Progenitor cell of endocrine pancreas (in vitro differentiated cells): Measurements from ENCODE around the gene RC3H2. TPM values are rescaled to one million over a fixed set of nuclear protein-coding genes. Genes with fewer than 3 reads are reported as not detected.
A peak's percentile ranks its signal among the peaks of the same experiment; 100 is the strongest.
"Not testable (repeated sequence)": the region's sequence is repeated elsewhere in the genome, so short reads cannot be mapped to it uniquely, and the experiment has no call there.

ENCODE experiments used
- DNase-seq: peaks from one replicate; pipeline ENCODE4 v3.0.0; 2021; ENCODE audit warnings: low spot score; ENCODE audit not compliant: unreplicated experiment
- H3K27ac Mint-ChIP-seq: 2 replicates; pipeline ENCODE4 v1.8.0; 2021; ENCODE audit warnings: mild to moderate bottlenecking, moderate library complexity, mixed read lengths
- H3K27me3 Mint-ChIP-seq: 2 replicates; pipeline ENCODE4 v1.8.0; 2021; ENCODE audit warnings: mixed read lengths
- H3K36me3 Mint-ChIP-seq: 2 replicates; pipeline ENCODE4 v1.8.0; 2022; ENCODE audit warnings: mixed read lengths; ENCODE audit not compliant: insufficient read depth
- H3K4me1 Mint-ChIP-seq: 2 replicates; pipeline ENCODE4 v1.8.0; 2021; ENCODE audit warnings: low read depth, mixed read lengths
- H3K4me3 Mint-ChIP-seq: 2 replicates; pipeline ENCODE4 v1.8.0; 2021; ENCODE audit warnings: low read depth, mild to moderate bottlenecking, moderate library complexity, mixed read lengths
- H3K9me3 Mint-ChIP-seq: 2 replicates; pipeline ENCODE4 v1.8.0; 2021; ENCODE audit warnings: low read depth, mixed read lengths
- total RNA-seq: library from RNA; stranded (reverse); gene quantifications from 2 replicates; pipeline ENCODE4 v1.2.1, GENCODE V29; 2021
- TF ChIP-seq, protein P1 (sequence below): fragments of 200-600 bp; sonication (generic); IDR thresholded peaks from one replicate; pipeline ENCODE4 v1.5.0; 2021; ENCODE audit warnings: antibody characterized with exemption, mild to moderate bottlenecking; ENCODE audit not compliant: unreplicated experiment

The RC3H2 gene
- total RNA-seq, 1 donor from 2014 or later = 68.8 TPM

DNA sequence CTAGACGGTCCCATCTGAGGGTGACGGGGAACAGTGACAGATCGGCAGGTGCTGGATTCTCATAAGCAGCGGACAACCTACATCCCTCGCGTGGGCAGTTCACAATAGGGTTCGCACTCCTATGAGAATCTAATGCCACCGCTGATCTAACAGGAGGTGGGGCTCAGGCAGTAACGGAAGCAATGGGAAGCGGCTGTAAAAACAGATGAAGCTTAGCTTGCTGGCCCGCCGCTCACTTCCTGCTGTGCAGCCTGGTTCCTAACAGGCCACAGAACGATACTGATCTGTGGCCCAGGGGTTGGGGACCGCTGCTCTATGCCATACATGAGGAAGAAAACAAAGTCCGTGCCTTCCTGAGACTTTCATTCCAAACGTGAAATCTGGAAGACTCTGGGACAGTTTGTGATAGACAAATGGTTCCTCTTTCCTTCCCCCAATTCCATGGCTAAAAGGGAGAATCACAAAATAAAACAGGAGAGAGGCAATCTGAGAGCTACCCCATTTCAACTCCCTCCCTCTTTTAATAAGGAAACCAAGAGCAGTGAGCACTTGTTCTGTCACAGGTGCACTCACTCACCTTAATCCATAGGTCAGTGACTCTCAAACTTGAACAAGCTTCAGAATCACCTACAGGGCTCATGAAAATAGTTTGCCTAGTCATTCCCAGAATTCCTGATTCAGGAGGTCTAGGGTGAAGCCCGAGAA, 88.8 kb downstream of the RC3H2 start:
- H3K27ac Mint-ChIP-seq = no peak overlapping the region
- no peak overlapping the region for H3K4me3 Mint-ChIP-seq
- H3K4me1 Mint-ChIP-seq = peaks cover 8% of the 10 kb centered on the region
- no peak for DNase-seq
- H3K36me3 Mint-ChIP-seq = peaks cover 19% of the 10 kb centered on the region
- TF ChIP-seq, protein P1, sequence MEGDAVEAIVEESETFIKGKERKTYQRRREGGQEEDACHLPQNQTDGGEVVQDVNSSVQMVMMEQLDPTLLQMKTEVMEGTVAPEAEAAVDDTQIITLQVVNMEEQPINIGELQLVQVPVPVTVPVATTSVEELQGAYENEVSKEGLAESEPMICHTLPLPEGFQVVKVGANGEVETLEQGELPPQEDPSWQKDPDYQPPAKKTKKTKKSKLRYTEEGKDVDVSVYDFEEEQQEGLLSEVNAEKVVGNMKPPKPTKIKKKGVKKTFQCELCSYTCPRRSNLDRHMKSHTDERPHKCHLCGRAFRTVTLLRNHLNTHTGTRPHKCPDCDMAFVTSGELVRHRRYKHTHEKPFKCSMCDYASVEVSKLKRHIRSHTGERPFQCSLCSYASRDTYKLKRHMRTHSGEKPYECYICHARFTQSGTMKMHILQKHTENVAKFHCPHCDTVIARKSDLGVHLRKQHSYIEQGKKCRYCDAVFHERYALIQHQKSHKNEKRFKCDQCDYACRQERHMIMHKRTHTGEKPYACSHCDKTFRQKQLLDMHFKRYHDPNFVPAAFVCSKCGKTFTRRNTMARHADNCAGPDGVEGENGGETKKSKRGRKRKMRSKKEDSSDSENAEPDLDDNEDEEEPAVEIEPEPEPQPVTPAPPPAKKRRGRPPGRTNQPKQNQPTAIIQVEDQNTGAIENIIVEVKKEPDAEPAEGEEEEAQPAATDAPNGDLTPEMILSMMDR = no peak
- no peaks in the 10 kb centered on the region for H3K9me3 Mint-ChIP-seq
- H3K27me3 Mint-ChIP-seq = no peaks in the 10 kb centered on the region

DNA sequence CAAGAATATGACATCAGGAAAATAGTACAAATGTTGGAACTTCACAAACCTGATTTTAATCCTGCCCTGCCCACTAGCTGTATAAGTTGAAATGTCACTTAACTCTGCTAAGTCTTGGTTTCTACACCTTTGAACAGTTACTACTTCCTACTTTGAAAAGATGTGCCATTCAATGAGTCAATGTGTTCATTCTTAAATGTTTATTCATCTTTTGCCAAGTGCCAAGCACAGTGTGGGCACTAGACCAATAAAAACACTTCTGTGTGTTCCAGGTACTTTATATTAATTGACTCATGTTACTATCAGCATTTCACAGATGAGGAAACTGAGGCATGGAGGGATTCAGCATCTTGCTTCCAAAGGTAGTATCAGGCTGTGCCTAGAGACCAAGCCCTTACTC, 89.6 kb downstream of the RC3H2 start:
- Mint-ChIP-seq H3K27ac (no peak overlapping the region), H3K36me3 (peaks cover 17% of the 10 kb centered on the region), H3K4me1 (peaks cover 8% of the 10 kb centered on the region), H3K9me3 (no peaks in the 10 kb centered on the region), H3K4me3 (no peak overlapping the region), H3K27me3 (no peaks in the 10 kb centered on the region)
- TF ChIP-seq, protein P1 = no peak
- DNase-seq = no peak

DNA sequence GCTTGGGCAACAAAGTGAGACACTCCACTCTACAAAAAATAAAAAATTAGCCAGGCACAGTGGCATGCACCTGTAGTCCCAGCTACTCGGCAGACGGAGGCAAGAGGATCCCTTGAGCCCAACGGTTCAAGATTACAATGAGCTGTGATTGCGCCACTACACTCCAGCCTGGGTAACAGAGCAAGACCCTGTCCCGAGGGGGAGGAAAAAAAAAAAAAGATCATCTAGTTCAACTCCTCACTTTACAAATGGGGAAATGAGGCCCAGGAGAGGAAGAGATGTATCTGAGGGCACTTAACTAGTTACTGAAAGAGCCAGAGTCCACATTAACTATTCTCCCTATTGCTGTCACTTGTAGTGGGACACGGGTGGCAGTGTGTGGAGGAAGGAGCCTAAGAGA, 90.6 kb downstream of the RC3H2 start:
- Mint-ChIP-seq H3K4me3 (no peak overlapping the region), H3K27ac (no peak overlapping the region)

DNA sequence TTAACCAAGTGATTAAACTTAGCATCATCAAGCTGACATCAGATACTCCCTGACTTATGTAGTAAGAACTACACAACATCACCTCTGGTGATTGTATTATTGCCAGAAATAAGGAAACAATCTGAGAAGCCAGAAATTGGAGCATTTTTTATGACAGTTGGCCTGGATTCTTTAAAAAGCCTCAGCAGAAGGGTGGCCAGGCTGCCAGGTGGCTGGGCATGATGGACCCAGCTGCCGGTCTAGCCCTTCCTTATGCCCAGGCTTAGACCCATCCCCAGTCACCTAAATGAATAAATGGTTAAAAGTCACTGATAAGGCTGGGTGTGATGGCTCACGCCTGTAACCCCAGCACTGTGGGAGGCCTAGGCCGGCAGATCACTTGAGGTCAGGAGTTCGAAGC, 92.4 kb downstream of the RC3H2 start:
- Mint-ChIP-seq H3K27me3 (no peaks in the 10 kb centered on the region), H3K36me3 (peaks cover 10% of the 10 kb centered on the region), H3K4me3 (no peak overlapping the region), H3K27ac (no peak overlapping the region), H3K4me1 (no peaks in the 10 kb centered on the region), H3K9me3 (no peaks in the 10 kb centered on the region)
- DNase-seq = no peak
- TF ChIP-seq, protein P1 = no peak

More for the DNA sequence above, 90.6 kb downstream of the RC3H2 start:
- Mint-ChIP-seq H3K4me1 (peaks cover 2% of the 10 kb centered on the region), H3K27me3 (no peaks in the 10 kb centered on the region), H3K36me3 (peaks cover 12% of the 10 kb centered on the region), H3K9me3 (no peaks in the 10 kb centered on the region)
- DNase-seq = no peak
- TF ChIP-seq, protein P1 = no peak

DNA sequence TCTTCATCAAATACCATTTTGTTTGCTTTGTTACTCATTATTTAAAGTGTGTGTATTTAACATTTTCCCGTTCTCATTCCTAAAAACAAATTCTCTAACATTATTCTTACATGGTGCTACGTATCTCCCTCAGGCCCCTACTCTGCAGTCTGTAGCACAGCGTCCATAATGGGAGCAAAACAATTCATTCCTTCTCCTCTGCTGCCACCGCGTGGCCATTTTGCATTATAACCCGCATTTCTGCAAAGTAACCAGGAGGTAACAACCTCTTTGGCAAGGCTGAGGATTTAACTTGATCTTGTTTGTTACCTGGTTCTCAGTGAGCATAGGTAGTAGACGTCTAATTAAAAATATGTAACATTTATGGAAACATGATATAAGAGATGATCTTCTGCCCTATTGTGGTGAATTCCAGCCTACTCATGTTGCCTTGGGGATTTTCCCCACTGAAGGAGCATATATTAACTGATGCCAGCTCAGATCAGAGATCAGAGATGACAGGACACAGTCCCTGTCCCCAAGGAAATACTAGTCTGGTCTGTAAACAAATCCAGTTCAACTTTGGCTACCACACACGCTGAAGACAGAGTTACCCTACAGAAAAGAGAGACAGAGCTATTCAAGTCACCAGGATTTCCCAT, 94.7 kb downstream of the RC3H2 start:
- H3K27me3 Mint-ChIP-seq = no peaks in the 10 kb centered on the region
- DNase-seq = peak; percentile 55
- no peak overlapping the region for H3K4me3 Mint-ChIP-seq
- peaks cover 11% of the 10 kb centered on the region for H3K9me3 Mint-ChIP-seq
- H3K27ac Mint-ChIP-seq = no peak overlapping the region
- peaks cover 12% of the 10 kb centered on the region for H3K36me3 Mint-ChIP-seq
- H3K4me1 Mint-ChIP-seq = peaks cover under 1% of the 10 kb centered on the region
- TF ChIP-seq, protein P1 = peak; percentile 83

DNA sequence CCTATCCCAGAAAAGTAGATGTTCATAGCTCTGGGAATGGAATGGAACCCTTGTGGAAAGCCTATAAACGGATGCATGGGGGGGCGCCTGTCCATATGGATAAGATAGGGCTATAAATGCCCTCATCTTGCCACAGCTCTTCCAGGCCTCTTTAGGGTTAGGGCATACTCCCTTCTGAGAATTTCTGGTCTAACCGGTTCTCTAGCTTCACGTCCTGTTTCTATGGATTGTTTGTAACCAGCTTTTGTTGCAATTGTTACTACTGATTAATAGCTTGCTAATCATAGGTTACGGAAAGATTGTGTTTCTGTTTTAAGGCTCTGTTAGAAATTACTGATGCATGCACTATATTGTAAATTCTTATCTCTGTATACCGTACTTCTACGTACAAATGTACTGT, 95.9 kb downstream of the RC3H2 start:
- H3K27ac Mint-ChIP-seq, H3K27me3 Mint-ChIP-seq, H3K4me1 Mint-ChIP-seq, DNase-seq: not testable (repeated sequence)
- H3K36me3 Mint-ChIP-seq = peaks cover 10% of the 10 kb centered on the region
- peak overlapping the region; percentile 50 for H3K4me3 Mint-ChIP-seq
- peaks cover 15% of the 10 kb centered on the region for H3K9me3 Mint-ChIP-seq
